ENCODE results near the gene SEPTIN2.
"Not testable (repeated sequence)": the region's sequence is repeated elsewhere in the genome, so short reads cannot be mapped to it uniquely, and the experiment has no call there.

The SEPTIN2 gene

DNA sequence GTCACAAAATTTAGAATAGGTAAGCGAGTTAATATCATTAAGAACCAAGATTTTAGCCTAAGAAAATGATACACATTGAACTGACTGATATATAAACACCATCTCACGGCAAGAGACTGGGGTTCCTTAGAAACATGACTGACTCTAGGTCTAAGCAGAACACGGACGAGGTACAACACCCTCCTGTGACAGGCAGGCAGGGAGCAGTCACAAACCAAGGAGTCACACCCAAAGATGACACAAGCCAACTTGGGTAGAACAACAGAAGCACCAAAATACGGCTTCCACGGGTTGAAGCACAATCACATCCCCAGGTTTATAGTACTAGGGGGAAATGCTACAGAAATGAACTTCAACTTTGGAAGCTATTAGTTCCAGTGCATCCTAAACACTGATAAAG is 24.6 kb upstream of the SEPTIN2 start:
- TF ChIP-seq, protein P1, sequence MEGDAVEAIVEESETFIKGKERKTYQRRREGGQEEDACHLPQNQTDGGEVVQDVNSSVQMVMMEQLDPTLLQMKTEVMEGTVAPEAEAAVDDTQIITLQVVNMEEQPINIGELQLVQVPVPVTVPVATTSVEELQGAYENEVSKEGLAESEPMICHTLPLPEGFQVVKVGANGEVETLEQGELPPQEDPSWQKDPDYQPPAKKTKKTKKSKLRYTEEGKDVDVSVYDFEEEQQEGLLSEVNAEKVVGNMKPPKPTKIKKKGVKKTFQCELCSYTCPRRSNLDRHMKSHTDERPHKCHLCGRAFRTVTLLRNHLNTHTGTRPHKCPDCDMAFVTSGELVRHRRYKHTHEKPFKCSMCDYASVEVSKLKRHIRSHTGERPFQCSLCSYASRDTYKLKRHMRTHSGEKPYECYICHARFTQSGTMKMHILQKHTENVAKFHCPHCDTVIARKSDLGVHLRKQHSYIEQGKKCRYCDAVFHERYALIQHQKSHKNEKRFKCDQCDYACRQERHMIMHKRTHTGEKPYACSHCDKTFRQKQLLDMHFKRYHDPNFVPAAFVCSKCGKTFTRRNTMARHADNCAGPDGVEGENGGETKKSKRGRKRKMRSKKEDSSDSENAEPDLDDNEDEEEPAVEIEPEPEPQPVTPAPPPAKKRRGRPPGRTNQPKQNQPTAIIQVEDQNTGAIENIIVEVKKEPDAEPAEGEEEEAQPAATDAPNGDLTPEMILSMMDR (IDR thresholded peaks at IDR 0.05; ENCODE audit: unreplicated experiment in 3 of 3), result no peak
- Mint-ChIP-seq H3K4me1 (no peaks in the 10 kb centered on the region), H3K36me3 (ENCODE audit: low read depth) (peaks cover 15% of the 10 kb centered on the region), H3K27me3 (ENCODE audit: low read depth) (no peaks in the 10 kb centered on the region), H3K4me3 (no peak overlapping the region), H3K9me3 (peaks cover 5% of the 10 kb centered on the region), H3K27ac (no peak overlapping the region)

DNA sequence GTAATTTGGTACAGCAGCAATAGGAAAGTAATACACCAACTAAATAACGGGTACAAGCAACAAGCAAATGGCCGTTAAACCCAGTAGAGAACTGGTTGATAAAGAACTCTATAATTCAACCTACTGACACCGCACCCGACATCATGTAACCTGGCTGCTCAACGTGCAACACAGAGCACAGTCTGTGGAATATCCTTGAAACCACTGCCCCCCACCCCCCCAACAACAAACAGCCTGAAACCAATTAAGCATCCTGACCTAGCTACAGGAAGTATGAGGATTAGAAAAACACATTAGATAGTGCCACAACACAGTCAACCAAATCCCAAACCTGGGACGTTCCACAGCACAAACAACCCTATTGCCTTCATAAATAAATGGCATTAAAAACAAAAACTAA is 23.7 kb upstream of the SEPTIN2 start:
- Mint-ChIP-seq H3K27me3 (ENCODE audit: low read depth) (no peaks in the 10 kb centered on the region), H3K4me1 (no peaks in the 10 kb centered on the region), H3K36me3 (ENCODE audit: low read depth) (peaks cover 19% of the 10 kb centered on the region), H3K27ac (no peak overlapping the region), H3K4me3 (no peak overlapping the region), H3K9me3 (peaks cover 5% of the 10 kb centered on the region)
- TF ChIP-seq, protein P1 (IDR thresholded peaks at IDR 0.05; ENCODE audit: unreplicated experiment in 3 of 3), result no peak

DNA sequence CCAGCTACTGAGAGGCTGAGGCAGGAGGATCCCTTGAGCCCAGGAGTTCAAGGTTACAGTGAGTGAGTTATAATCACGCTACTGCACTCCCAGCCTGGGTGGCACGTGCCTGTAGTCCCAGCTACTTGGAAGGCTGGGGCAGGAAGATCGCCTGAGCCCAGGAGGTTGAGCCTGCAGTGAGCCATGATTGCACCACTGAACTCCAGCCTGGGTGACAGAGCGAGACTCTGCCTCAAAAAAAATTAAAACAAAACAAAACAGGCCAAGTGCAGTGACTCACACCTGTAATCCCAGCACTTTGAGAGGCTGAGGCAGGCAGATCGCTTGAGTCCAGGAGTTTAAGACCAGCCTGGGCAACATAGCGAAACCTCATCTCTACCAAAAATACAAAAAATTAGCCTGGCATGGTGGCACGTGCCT is 22.3 kb upstream of the SEPTIN2 start:
- not testable (repeated sequence) for H3K4me3 Mint-ChIP-seq

DNA sequence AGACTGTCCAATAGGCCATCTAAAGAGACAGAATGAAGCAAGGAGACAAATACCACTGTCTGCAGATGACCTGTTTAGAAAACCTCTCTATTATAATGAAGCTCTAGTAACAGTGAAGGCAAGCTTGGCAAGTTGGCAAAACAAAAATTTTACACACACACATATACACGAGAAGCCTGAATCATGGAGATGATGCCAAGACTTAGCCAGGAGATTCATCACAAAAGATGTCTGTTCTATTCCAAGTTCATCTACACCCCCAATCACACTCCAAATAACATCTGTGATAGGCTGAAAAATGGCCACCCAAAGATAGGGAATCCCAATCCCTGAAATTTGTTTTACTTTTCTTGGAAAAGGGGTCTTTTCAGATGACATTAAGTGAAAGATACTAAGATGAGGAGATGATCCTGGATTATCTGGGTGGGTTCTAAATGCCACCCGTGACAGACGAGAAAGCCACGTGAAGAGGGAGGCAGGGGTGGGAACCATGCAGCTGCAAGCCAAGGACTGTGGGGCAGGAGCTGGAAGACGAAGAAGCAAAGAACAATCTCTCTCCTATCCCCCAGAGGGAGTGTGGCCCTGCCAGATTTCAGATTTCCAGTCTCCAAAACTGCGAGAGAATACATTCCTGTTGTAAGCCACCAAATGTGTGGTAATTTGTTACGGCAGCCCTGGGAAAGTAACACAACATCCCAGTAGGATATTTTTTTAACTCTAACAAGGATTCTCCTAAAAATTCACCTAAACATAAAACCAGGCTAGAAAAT is 20.2 kb upstream of the SEPTIN2 start:
- H3K27me3 Mint-ChIP-seq (ENCODE audit: low read depth), result no peaks in the 10 kb centered on the region
- H3K4me3 Mint-ChIP-seq, result no peak overlapping the region
- no peaks in the 10 kb centered on the region for H3K4me1 Mint-ChIP-seq
- TF ChIP-seq, protein P1 (IDR thresholded peaks at IDR 0.05; ENCODE audit: unreplicated experiment in 3 of 3), result no peak
- H3K27ac Mint-ChIP-seq, result no peak overlapping the region
- peaks cover 5% of the 10 kb centered on the region for H3K9me3 Mint-ChIP-seq
- H3K36me3 Mint-ChIP-seq (ENCODE audit: low read depth), result peaks cover 32% of the 10 kb centered on the region

More for the DNA sequence above, 22.3 kb upstream of the SEPTIN2 start:
- peaks cover 26% of the 10 kb centered on the region for H3K36me3 Mint-ChIP-seq (ENCODE audit: low read depth)
- not testable (repeated sequence) for H3K27ac Mint-ChIP-seq; H3K9me3 Mint-ChIP-seq; H3K27me3 Mint-ChIP-seq (ENCODE audit: low read depth); H3K4me1 Mint-ChIP-seq

DNA sequence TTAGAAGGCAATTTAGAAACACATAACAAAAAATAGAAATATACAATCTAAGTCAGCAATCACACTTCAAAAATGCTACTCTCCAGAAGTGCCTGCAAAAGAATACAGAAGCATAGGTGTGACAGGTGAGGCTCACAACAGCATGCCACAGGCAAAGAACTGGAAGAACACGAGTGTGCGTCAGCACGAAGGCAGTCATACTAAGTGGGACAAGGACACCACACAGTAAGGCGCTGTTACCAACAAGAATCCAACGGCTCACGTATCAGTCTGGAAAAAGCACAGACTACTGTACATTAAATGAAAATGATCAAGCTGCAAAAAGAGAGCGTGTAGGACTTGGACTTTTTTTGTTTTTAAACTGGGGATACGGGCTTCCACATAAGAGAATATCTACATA is 19.0 kb upstream of the SEPTIN2 start:
- no peaks in the 10 kb centered on the region for H3K4me1 Mint-ChIP-seq
- TF ChIP-seq, protein P1 (IDR thresholded peaks at IDR 0.05; ENCODE audit: unreplicated experiment in 3 of 3), result no peak
- peaks cover 5% of the 10 kb centered on the region for H3K9me3 Mint-ChIP-seq
- no peaks in the 10 kb centered on the region for H3K27me3 Mint-ChIP-seq (ENCODE audit: low read depth)
- no peak overlapping the region for H3K4me3 Mint-ChIP-seq
- H3K36me3 Mint-ChIP-seq (ENCODE audit: low read depth), result peaks cover 32% of the 10 kb centered on the region
- no peak overlapping the region for H3K27ac Mint-ChIP-seq

DNA sequence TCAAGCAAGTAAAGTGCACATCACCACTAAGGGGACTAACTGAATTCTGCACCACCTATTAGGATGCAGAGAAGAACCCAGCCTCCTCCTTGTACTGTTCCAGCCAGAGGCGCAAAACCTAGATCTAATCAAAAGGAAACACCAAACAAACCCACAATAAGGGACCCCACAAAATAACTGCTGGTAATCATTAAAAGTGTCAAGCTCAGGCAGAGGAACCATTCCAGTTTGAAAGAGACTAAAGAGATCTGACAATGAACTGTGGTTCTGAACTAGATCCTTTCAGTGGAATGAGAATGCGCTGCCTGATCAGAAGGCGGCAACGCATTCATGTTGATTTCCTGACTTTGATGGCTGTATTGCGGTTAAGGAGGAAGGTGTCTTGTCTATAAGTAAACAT is 17.1 kb upstream of the SEPTIN2 start:
- Mint-ChIP-seq H3K4me3 (no peak overlapping the region), H3K4me1 (peaks cover 6% of the 10 kb centered on the region), H3K36me3 (ENCODE audit: low read depth) (peaks cover 32% of the 10 kb centered on the region), H3K27ac (no peak overlapping the region), H3K27me3 (ENCODE audit: low read depth) (no peaks in the 10 kb centered on the region), H3K9me3 (peaks cover 5% of the 10 kb centered on the region)
- TF ChIP-seq, protein P1 (IDR thresholded peaks at IDR 0.05; ENCODE audit: unreplicated experiment in 3 of 3), result no peak
